Chondrocyte (in vitro differentiated cells): ENCODE measurements around the gene ATAD3B. TPM values are rescaled to one million over a fixed set of nuclear protein-coding genes. Genes with fewer than 3 reads are reported as not detected.
"Not testable (repeated sequence)": the region's sequence is repeated elsewhere in the genome, so short reads cannot be mapped to it uniquely, and the experiment has no call there.

ENCODE experiments used
- DNase-seq: peaks from one replicate; pipeline ENCODE4 v3.0.0; 2021; ENCODE audit warnings: mixed read lengths, low spot score
- H3K27ac Mint-ChIP-seq: one replicate; pipeline ENCODE4 v1.8.0; 2021; ENCODE audit warnings: mild to moderate bottlenecking, moderate library complexity, mixed read lengths; ENCODE audit not compliant: unreplicated experiment
- H3K27me3 Mint-ChIP-seq: 2 replicates; pipeline ENCODE4 v1.8.0; 2021; ENCODE audit warnings: low read depth, mixed read lengths
- H3K36me3 Mint-ChIP-seq: 2 replicates; pipeline ENCODE4 v1.8.0; 2021; ENCODE audit warnings: low read depth, mixed read lengths
- H3K4me1 Mint-ChIP-seq: 2 replicates; pipeline ENCODE4 v1.8.0; 2021; ENCODE audit warnings: low read depth, mild to moderate bottlenecking, mixed read lengths
- H3K4me3 Mint-ChIP-seq: one replicate; pipeline ENCODE4 v1.8.0; 2021; ENCODE audit warnings: mild to moderate bottlenecking, moderate library complexity, mixed read lengths; ENCODE audit not compliant: unreplicated experiment
- H3K9me3 Mint-ChIP-seq: 2 replicates; pipeline ENCODE4 v1.8.0; 2021; ENCODE audit warnings: low read depth, mixed read lengths
- CTCF ChIP-seq: fragments of 200-600 bp; sonication (generic); IDR thresholded peaks from 2 replicates; pipeline ENCODE4 v1.5.0; 2021; ENCODE audit warnings: antibody characterized with exemption, mild to moderate bottlenecking, moderate library complexity
- total RNA-seq: library from RNA; stranded (reverse); gene quantifications from 3 replicates; pipeline ENCODE4 v1.2.1, GENCODE V29; 2021

ATAD3B gene
- total RNA-seq, 1 donor from 2014 or later: 24.3 TPM

GRCh38 chr1:1489861-1490260, 18.3 kb downstream of the ATAD3B start:
- no peak for DNase-seq
- no peak overlapping the region for H3K27ac Mint-ChIP-seq
- peaks cover 27% of the 10 kb centered on the region for H3K36me3 Mint-ChIP-seq
- no peak overlapping the region for H3K4me3 Mint-ChIP-seq
- peaks cover 3% of the 10 kb centered on the region for H3K9me3 Mint-ChIP-seq
- TF ChIP-seq CTCF: no peak
- H3K4me1 Mint-ChIP-seq: no peaks in the 10 kb centered on the region
- no peaks in the 10 kb centered on the region for H3K27me3 Mint-ChIP-seq

- Mint-ChIP-seq H3K4me1 (no peaks in the 10 kb centered on the region), H3K36me3 (peaks cover 27% of the 10 kb centered on the region), H3K9me3 (peaks cover 3% of the 10 kb centered on the region), H3K27ac (no peak overlapping the region), H3K27me3 (no peaks in the 10 kb centered on the region), H3K4me3 (no peak overlapping the region)
- TF ChIP-seq CTCF: no peak
- DNase-seq: no peak
Observed at GRCh38 chr1:1490633-1491230, 19.2 kb downstream of the ATAD3B start.

GRCh38 chr1:1491601-1492000, 20.0 kb downstream of the ATAD3B start:
- no peak overlapping the region for H3K4me3 Mint-ChIP-seq
- peaks cover 3% of the 10 kb centered on the region for H3K9me3 Mint-ChIP-seq
- no peak overlapping the region for H3K27ac Mint-ChIP-seq
- TF ChIP-seq CTCF: no peak
- peaks cover 27% of the 10 kb centered on the region for H3K36me3 Mint-ChIP-seq
- no peaks in the 10 kb centered on the region for H3K27me3 Mint-ChIP-seq
- DNase-seq: no peak
- H3K4me1 Mint-ChIP-seq: no peaks in the 10 kb centered on the region

GRCh38 chr1:1494311-1494710, 22.7 kb downstream of the ATAD3B start:
- H3K36me3 Mint-ChIP-seq: peaks cover 27% of the 10 kb centered on the region
- not testable (repeated sequence) for H3K27me3 Mint-ChIP-seq, H3K4me3 Mint-ChIP-seq, H3K4me1 Mint-ChIP-seq, DNase-seq, H3K27ac Mint-ChIP-seq, H3K9me3 Mint-ChIP-seq

- H3K4me3 Mint-ChIP-seq, DNase-seq, H3K27ac Mint-ChIP-seq, H3K27me3 Mint-ChIP-seq, H3K9me3 Mint-ChIP-seq, H3K4me1 Mint-ChIP-seq: not testable (repeated sequence)
- H3K36me3 Mint-ChIP-seq: peaks cover 23% of the 10 kb centered on the region
Observed at GRCh38 chr1:1495461-1495975, 24.0 kb downstream of the ATAD3B start.

GRCh38 chr1:1504777-1505365, 33.3 kb downstream of the ATAD3B start:
- peak; percentile 78 for TF ChIP-seq CTCF
- Mint-ChIP-seq H3K27ac (peak overlapping the region; percentile 99), H3K4me3 (peak overlapping the region; percentile 65)
- DNase-seq, H3K9me3 Mint-ChIP-seq, H3K36me3 Mint-ChIP-seq, H3K27me3 Mint-ChIP-seq, H3K4me1 Mint-ChIP-seq: not testable (repeated sequence)
